Measurements from ENCODE around the gene ATP6V1G2. TPM values are rescaled to one million over a fixed set of nuclear protein-coding genes. Genes with fewer than 3 reads are reported as not detected.
A peak's percentile ranks its signal among the peaks of the same experiment; 100 is the strongest.
"Not testable (repeated sequence)": the region's sequence is repeated elsewhere in the genome, so short reads cannot be mapped to it uniquely, and the experiment has no call there.

Gene ATP6V1G2
- total RNA-seq: 54.0 TPM

GRCh38 chr6:31546339-31546957 lies at the start of gene ATP6V1G2:
Gene ATP6V1G2 (minus strand): TSS chr6:31546608. CDS start chr6:31546559, 49 bp downstream.
- peak; percentile 92 for DNase-seq

GRCh38 chr6:31592396-31592771 lies 46.0 kb upstream of the ATP6V1G2 start:
- DNase-seq: no peak

GRCh38 chr6:31590691-31591090 lies 44.3 kb upstream of the ATP6V1G2 start:
- not testable (repeated sequence) for DNase-seq

- no peak for DNase-seq
These were observed 42.7 kb upstream of the ATP6V1G2 start for GRCh38 chr6:31588871-31589650.

GRCh38 chr6:31587791-31588777 lies 41.7 kb upstream of the ATP6V1G2 start:
- DNase-seq: no peak

- DNase-seq: no peak
These were observed 40.3 kb upstream of the ATP6V1G2 start for GRCh38 chr6:31586599-31587281.

GRCh38 chr6:31586008-31586407 lies 39.6 kb upstream of the ATP6V1G2 start, which contains the start of gene LST1:
Gene LST1 (plus strand): TSS chr6:31586277. CDS start chr6:31587300, 1,023 bp downstream.
- no peak for DNase-seq

GRCh38 chr6:31585491-31585890 lies 39.1 kb upstream of the ATP6V1G2 start:
- no peak for DNase-seq

GRCh38 chr6:31582230-31582643 lies 35.8 kb upstream of the ATP6V1G2 start, which contains the start of gene LTB:
Gene LTB (minus strand): TSS chr6:31582424. CDS start chr6:31582417, 7 bp downstream.
- DNase-seq: no peak

- no peak for DNase-seq
These were observed 35.2 kb upstream of the ATP6V1G2 start for GRCh38 chr6:31581434-31582229.

- DNase-seq: peak; percentile 78
These were observed 34.5 kb upstream of the ATP6V1G2 start for GRCh38 chr6:31580807-31581433.

GRCh38 chr6:31580438-31580740 lies 34.0 kb upstream of the ATP6V1G2 start:
- DNase-seq: no peak

- DNase-seq: no peak
These were observed 33.4 kb upstream of the ATP6V1G2 start for GRCh38 chr6:31579546-31580437.

- DNase-seq: no peak
These were observed 32.7 kb upstream of the ATP6V1G2 start for GRCh38 chr6:31579119-31579505.

- no peak for DNase-seq
These were observed 32.0 kb upstream of the ATP6V1G2 start for GRCh38 chr6:31578184-31579118.

- DNase-seq: no peak
These were observed 31.2 kb upstream of the ATP6V1G2 start for GRCh38 chr6:31577579-31577966.

GRCh38 chr6:31576897-31577578 lies 30.6 kb upstream of the ATP6V1G2 start:
- DNase-seq: no peak
